Forelimb muscle (tissue), 1 donor: ENCODE measurements around the gene PAM16. TPM values are rescaled to one million over a fixed set of nuclear protein-coding genes. Genes with fewer than 3 reads are reported as not detected.

Experiments used
- DNase-seq: peaks from one replicate; pipeline ENCODE4 v3.0.0-alpha.2; 2013; ENCODE audit warnings: low read depth
- polyA plus RNA-seq: library from polyadenylated mRNA; unstranded; fragments of 120-200 nt; gene quantifications from one replicate; pipeline ENCODE4 v1.2.1, GENCODE V29; 2013; ENCODE audit not compliant: insufficient read length

The PAM16 gene
- polyA plus RNA-seq, 1 donor = 25.4 TPM

DNA sequence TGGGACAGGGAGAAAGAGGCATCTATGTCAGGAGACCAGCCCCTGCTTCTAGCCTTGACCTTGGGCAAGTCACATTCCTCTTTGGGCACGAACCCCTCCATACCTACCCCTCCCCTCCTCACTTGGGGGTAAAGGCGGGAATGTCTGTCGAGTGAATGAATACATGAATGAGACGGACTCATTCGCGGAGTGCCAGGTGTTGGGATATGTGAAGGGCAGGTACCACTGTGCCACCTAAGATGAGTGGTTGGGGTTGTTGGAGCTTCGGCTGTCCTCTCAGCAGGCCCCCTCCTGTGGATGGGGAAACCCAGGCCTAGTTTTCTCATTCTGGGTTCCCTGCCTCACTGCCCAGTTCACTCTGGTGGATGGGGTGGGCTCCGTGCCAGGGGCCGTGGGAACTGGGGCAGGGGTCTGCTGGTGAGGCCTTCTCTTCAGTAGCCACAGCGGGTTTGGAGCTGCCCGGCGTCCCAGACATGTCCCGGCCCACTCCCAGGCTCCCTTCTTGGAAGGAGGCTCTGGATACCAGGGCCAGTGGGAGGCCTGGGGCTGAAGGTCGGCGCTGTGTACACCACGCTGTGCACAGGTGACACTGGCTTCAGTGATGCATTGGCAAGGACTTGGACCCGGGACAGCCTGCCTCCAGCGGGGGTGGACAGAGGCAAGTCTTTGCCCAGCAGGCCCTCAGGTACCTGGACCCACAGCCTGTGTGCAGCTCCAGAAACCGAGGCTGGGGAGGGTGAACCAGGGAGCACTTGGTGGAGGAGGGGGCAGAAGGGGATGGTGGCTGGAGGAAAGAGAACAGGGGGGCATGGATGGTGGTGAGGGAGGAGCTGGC is 29.6 kb downstream of the PAM16 start:
- DNase-seq = no peak

DNA sequence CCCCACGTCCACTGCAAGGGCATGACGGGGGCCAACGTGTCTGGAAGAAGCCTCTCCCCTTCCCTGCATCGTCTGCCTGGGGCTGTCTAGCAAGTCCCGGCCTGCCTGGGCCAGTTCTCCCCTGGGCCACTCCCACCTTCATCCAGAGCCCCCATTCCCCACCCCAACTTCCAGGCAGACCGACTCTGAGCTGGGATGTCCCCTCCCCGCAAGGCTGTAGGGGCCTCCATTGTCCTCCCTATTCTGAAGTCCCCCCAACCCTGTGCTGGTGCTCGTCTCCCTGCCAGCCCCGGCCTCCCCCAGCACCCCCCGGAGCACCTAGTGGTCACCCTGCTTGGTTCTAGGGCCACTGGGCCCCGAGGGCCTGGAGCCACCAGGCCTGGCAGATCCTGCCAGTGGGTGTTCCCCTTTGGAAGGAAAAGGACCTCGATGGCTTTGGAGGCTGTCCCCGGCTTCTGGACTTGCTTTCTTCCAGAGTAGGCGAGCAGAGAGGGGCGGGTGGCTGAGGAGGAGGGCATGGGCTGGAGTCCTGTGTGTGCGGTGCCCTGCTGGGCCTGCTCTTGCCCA is 30.5 kb downstream of the PAM16 start:
- DNase-seq = no peak

DNA sequence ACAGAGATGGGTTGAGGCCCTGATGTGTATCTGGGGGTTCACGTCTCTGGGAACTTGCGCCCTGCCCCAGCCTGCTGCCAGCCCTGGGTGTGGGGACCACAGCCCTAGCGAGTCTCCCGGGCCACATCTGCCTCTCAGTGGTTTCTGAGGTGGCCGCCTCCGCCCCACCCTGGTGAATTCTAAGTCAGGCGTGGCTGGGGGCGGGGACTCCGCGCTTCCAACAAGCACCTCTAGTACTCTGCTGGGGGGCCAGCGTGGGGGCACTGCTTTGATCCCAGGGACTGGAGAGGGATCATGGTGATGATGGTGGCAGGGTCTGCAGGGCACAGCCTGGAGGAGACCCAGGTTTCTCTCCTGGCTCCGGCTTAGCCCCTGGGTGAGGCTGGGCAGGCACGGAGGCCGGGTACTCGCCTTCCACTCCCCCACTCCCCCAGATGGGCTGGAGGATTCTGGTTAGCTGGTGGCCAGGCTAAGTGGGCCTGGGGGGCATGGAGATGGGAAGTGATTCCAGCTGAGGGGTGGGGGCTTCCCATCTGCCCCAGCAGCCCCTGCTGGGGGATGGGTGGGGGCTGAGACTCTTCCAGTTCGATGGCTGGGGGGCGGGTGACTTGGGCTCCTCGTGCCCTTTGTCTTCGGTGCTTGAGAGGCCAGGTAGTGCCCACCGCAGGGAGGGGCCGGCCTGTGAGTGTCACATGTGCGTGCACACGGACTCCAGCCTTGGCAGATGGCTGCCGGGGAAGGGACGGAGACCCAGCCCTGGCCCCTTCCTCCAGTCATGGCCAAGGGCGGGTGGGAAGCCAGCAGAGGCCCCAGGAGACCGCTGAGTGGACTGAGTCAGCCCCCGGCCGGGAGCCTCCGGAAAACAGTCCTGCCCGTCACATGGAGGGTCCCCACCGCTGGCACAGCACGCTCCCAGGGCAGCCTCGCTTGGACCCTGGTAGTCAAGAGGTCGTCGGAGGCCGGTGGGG is 31.4 kb downstream of the PAM16 start:
- DNase-seq = no peak

GRCh38 chr16:4318967-4319366 is 32.2 kb downstream of the PAM16 start:
- no peak for DNase-seq

- DNase-seq = no peak
Observed at GRCh38 chr16:4318451-4318910, 32.6 kb downstream of the PAM16 start.

DNA sequence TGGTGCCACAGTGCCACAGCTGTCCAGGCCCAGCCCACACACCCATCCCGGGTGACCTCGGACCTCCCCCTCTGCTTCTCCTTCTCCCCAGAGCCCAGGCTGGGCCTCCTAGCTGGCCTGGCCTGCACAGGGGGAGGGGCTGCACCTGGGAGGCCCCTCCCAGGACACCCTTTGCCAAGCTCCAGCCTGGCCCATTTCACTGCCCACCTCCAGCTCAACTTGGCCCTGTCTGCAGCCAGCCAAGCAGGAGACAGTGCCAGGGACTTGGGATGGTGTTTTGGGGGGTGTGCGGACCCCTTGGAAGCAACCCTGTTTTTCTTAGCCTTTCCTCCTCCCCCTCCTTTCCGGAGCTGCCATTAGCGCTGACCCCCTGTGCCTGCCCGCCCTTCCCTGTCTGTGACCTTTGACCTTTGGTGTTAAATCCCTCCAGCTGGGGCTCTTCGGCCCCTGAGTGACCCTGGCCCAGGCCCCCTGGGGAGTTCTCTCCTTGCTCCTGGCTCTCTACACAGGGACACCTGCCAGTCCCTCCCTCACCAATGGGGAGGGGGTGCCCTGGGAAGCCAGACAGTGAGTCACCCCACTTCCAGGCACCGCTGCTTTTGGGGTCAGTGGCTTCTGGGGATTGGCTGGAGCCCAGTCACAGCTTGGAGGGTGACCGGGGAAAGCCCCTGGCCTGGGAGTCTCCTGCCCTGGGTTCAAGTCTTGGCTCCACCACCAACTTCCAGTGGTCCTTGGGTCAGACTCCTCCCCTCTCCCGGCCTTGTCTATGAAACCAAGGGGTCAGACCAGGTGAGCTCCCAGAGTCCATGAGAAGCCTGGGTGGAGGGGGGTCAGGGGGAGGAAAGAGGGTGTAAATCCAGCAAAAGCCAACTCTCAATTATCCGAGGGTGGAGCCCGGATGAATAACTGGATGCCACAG is 33.3 kb downstream of the PAM16 start:
- no peak for DNase-seq

DNA sequence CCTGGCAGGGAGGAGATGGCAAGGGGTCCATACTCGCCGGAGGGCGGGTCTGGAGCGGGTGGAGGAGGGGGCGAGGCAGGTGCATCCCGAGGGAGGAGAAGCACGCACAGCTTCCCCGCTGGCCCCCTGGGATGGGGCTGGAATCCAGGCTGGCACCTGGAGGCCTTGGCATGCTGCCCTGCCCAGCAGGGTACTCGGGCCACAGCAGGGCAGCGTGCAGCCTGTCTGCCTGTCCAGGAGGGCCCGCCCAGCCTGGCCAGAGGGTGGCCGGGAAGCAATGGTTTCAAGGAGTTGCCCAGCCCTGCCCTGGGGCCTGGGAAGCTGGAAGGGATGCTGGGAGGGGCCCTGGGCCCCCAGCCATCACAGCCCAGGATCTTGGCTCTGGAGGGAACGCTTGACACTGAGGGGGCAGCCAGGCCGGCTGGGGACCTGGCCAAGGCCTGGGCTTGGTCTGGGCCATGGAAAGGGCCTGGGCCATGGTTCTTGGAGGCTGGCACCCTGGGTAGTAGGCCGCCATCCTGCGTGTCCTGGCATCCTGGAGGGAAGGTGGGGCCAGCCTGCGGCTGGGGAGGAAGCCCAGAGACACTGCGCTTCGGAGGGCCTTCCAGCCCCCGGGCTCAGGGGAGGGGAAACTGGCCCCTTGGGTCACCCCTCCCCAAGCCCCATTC is 34.1 kb downstream of the PAM16 start:
- DNase-seq = no peak

- no peak for DNase-seq
Observed at GRCh38 chr16:4316108-4316863, 34.8 kb downstream of the PAM16 start.

DNA sequence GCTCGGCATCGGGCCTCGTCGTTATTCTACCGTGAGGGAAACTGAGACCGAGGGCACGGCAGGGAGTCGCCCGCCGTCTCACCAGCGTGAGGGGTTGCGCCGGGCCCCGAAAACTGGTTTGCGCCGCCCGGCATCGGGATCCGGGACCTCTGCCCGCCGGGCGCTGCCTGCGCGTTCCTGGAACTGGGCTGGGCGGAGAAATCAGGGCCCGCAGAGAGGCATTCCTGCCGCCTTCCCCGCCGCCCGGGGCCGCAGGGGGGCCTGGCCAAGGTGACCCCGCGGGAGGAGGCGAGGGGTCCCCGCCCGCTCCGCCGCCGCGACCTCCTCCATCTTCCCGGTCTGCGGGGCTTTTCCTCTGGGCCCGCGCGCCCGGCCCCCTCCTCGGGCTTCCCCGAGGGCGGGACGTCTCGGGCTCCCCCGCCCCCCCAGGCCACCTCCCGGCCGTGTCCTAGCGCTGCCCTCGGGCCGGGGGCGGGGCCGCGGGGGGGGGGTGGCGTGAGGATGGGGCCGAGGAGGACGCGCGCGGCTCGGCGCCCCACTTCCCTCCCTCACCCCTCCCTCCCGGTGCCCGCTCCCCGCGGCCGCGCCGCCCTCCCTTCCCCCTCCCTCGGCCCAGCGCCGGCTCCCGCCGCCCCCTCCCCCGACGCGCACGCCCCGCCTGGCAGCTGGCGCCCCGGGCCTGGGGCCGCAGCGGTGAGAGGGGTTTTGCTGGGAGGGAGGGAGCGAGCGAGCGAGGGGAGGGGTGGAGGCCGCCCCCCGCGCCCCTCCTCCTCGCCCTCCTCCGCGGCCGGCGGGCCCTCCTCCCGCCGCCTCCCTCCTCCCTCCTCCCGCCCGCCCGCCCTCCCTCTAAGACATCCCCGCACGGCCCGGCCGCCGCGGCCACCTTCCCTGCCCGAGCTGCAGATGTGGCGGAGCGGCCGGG is 35.7 kb downstream of the PAM16 start, which contains the start of gene GLIS2:
Gene GLIS2, plus strand, starts transcription at position 882 of the 922 bp plus-strand sequence. CDS start 16,214 bp downstream, outside the sequence.
- DNase-seq = no peak

DNA sequence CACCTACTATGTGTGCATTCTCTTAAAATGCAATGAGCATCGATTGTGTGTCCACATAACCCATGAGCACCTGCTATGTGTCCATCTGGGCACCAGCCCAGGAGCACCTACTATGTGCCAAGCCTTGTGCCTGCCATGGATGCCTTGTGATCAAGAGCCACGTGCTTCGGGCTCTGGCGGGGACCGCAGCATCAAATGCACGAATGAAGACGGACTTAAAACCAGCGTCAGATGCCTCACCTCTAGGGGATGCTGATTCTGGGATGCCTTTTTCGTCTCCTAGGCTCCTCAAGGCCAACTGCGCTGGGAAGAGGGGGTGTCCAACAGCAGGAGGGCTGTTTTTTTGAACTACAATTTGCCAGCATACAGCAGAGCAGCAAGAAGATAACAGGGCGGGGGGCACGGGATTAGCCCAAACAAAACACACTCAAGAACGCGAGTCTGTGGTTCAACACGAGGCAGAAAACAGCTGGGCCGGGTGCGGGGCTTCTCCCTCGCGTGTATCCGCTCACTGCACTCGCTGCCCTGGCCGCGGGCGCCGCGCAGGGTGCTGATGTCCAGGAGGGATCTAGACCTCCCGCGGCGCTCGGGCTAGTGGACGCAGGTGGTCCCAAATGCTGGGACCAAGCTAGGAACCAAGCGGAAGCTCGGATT is 36.5 kb downstream of the PAM16 start:
- no peak for DNase-seq

- DNase-seq = no peak
Observed at GRCh38 chr16:4313563-4314531, 37.3 kb downstream of the PAM16 start.

- DNase-seq = no peak
Observed at GRCh38 chr16:4309833-4310266, 41.3 kb downstream of the PAM16 start.

DNA sequence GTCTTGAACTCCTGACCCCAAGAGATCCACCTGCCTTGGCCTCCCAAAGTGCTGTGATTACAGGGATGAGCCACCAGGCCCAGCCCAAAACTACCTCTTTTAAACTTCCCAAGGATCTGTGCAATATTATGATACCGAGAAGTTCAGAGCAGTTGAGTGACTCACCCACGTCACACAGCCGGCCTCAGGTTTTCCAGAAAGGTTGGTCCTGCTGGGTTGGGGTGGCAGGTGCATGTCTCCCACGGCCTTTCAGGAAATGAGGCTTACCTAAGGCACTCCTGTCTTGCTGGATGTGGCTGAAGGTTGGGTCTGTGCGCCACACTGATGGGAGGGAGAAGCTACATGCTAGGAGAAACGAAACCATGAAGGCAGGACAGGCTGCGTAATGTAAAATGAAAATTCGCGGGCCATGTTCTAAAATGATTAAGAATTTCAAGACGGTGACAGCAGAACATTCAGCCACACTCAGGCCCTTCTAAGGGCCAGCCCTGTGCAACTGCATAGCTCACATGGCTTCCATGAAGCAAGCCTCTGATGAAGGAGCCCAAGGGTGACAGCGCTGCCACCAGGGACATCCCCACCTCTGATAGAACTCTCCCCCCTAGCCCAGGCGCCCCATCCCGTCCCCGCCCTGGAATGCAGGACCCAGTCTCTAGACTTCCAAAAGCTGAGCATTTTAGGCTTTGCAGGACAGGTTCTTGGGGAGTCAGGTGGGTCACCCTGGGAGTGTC is 41.9 kb downstream of the PAM16 start:
- DNase-seq = no peak

DNA sequence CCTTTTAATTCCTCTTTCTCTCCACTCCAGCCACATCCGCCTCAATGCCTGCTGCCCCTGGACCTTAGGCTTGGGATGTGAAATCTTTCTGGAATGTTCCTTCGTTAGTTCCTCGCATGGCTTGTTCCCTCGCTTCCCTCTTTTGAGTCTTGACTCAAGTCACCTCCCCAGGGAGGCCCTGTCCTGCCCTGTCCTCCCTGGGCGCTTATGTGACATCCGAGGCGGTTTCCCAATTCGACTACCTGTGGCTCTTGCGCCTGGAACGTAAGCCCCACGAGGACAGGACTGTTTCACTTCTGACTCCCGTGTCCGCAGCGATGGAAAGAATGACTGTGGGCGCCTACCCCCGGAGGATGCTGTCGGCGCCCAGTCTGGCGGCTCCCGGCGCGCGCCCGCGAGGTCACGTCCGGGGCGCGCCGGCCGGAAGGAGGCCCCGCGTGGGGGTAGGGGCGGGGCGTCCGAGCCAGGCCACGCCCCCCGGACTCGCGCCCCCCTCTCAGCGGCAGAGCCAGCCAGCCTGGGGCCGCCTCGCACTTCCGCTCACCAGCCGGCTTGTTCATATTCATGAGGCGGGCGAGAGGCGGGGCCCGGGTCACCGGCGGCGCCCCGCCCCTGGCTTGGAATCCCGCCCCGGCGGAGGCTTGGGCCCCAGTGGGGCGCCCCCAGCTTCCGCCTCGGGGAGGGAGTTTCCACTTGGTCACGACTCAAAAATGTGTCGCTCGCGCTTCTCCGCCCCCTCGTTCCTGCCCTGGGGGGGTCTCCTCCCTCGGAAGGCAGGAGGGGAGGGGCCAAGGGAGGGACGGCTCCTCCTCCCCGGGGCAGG is 43.7 kb downstream of the PAM16 start:
- DNase-seq = peak; percentile 46
